Measurements from ENCODE around the gene SCGN. TPM values are rescaled to one million over a fixed set of nuclear protein-coding genes. Genes with fewer than 3 reads are reported as not detected.

SCGN gene
- total RNA-seq, 1 donor from 2014 or later: 0.85 TPM

GRCh38 chr6:25750906-25751305, 98.9 kb downstream of the SCGN start:
- Mint-ChIP-seq H3K36me3 (ENCODE audit: low read depth, unreplicated experiment) (no peaks in the 10 kb centered on the region), H3K9me3 (ENCODE audit: unreplicated experiment) (no peaks in the 10 kb centered on the region), H3K27ac (ENCODE audit: unreplicated experiment) (no peak overlapping the region), H3K4me3 (ENCODE audit: unreplicated experiment) (no peak overlapping the region), H3K27me3 (ENCODE audit: unreplicated experiment) (peaks cover 2% of the 10 kb centered on the region), H3K4me1 (ENCODE audit: unreplicated experiment) (peaks cover 13% of the 10 kb centered on the region)
- TF ChIP-seq, protein P1, sequence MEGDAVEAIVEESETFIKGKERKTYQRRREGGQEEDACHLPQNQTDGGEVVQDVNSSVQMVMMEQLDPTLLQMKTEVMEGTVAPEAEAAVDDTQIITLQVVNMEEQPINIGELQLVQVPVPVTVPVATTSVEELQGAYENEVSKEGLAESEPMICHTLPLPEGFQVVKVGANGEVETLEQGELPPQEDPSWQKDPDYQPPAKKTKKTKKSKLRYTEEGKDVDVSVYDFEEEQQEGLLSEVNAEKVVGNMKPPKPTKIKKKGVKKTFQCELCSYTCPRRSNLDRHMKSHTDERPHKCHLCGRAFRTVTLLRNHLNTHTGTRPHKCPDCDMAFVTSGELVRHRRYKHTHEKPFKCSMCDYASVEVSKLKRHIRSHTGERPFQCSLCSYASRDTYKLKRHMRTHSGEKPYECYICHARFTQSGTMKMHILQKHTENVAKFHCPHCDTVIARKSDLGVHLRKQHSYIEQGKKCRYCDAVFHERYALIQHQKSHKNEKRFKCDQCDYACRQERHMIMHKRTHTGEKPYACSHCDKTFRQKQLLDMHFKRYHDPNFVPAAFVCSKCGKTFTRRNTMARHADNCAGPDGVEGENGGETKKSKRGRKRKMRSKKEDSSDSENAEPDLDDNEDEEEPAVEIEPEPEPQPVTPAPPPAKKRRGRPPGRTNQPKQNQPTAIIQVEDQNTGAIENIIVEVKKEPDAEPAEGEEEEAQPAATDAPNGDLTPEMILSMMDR (IDR thresholded peaks at IDR 0.05; ENCODE audit: unreplicated experiment): no peak
- DNase-seq (ENCODE audit: low spot score): no peak

Other genes starting within 250 kb of the SCGN start
- not detected for gene SLC17A4, start 102.5 kb downstream of the SCGN start, total RNA-seq (ENCODE audit: unreplicated experiment)
- not detected for gene SLC17A1, start 179.8 kb downstream of the SCGN start, total RNA-seq (ENCODE audit: unreplicated experiment)
- 0.23 TPM for gene SLC17A3, start 222.0 kb downstream of the SCGN start, total RNA-seq (ENCODE audit: unreplicated experiment)

Measured in endothelial cell (in vitro differentiated cells).